ENCODE data around the gene CPPED1. TPM values are rescaled to one million over a fixed set of nuclear protein-coding genes. Genes with fewer than 3 reads are reported as not detected.

Gene CPPED1
- total and polyA plus RNA-seq, 2 donors (not counting 1 experiment from before 2014, with no cell fraction given), result 7.4 to 19.8 TPM

DNA sequence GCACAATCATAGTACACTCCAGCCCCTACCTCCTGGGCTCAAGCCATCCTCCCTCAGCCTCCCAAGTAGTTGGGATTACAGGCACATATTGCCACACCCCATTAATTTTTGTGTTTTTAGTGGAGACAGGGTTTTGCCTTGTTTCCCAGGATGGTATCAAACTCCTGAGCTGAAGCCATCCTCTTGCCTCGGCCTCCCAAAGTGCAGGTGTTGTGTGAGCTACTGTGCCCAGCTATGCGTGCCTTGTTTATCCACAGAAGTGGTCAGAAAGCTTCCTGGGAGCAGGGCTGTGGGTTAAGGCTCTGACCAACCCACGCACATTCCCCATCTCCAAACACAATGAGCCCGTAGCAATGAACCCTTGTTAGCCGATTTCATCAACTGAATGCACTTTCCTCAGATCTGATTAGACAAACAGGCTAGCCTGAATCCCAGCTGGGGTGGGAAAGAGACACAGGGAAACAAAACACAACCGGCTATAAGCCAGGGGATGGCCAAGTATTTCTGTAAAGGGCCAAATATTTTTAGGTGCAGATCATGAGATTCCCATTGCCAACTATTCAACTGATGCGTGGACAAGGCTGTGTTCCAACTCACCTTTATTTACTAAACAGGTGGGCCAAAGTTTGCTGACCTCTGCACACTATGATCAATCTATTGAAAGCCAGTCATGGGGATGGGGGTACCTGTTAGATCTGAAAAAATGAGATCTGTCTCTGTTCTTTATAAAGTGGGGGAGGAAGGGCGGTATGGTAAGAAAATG is 193.6 kb downstream of the CPPED1 start:
- Histone ChIP-seq H2AFZ (ENCODE audit: low read length) (no peak overlapping the region), H3K9me3 (ENCODE audit: control insufficient read depth, insufficient read depth, low read depth, low read length) (no peaks in the 10 kb centered on the region), H3K4me1 (ENCODE audit: control insufficient read depth, extremely low read depth, insufficient read depth, low read length) (no peaks in the 10 kb centered on the region), H3K9ac (ENCODE audit: insufficient read depth, low read length) (no peak overlapping the region), H3K27ac (ENCODE audit: insufficient read depth, low read length) (no peak overlapping the region), H3K79me2 (ENCODE audit: control insufficient read depth, insufficient read depth, low read length) (no peaks in the 10 kb centered on the region), H3K4me2 (ENCODE audit: extremely low read depth, insufficient read depth, low read length) (no peak overlapping the region), H3K4me3 (replicated peaks in 1 of 4; ENCODE audit: control extremely low read depth in 1 of 4, insufficient read depth in 1 of 4, low read depth in 3 of 4, low read length in 4 of 4) (no peak overlapping the region), H3K27me3 (ENCODE audit: control insufficient read depth, insufficient read depth, low read length) (no peaks in the 10 kb centered on the region), H4K20me1 (ENCODE audit: control insufficient read depth, extremely low read depth, insufficient read depth, low read length) (no peaks in the 10 kb centered on the region), H3K36me3 (ENCODE audit: control insufficient read depth, insufficient read depth, low read length) (no peaks in the 10 kb centered on the region)
- TF ChIP-seq EZH2 (IDR thresholded peaks at IDR 0.05; ENCODE audit: low read length, missing control alignments), result no peak
- TF ChIP-seq, protein P1, sequence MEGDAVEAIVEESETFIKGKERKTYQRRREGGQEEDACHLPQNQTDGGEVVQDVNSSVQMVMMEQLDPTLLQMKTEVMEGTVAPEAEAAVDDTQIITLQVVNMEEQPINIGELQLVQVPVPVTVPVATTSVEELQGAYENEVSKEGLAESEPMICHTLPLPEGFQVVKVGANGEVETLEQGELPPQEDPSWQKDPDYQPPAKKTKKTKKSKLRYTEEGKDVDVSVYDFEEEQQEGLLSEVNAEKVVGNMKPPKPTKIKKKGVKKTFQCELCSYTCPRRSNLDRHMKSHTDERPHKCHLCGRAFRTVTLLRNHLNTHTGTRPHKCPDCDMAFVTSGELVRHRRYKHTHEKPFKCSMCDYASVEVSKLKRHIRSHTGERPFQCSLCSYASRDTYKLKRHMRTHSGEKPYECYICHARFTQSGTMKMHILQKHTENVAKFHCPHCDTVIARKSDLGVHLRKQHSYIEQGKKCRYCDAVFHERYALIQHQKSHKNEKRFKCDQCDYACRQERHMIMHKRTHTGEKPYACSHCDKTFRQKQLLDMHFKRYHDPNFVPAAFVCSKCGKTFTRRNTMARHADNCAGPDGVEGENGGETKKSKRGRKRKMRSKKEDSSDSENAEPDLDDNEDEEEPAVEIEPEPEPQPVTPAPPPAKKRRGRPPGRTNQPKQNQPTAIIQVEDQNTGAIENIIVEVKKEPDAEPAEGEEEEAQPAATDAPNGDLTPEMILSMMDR (conservative IDR thresholded peaks at IDR 0.05 in 1 of 2, IDR thresholded peaks at IDR 0.05 in 1 of 2; ENCODE audit: low read depth in 1 of 2, low read length in 2 of 2), result no peak
- DNase-seq (ENCODE audit: low read depth in 2 of 2), result peak in 1 of 2 donors; percentile 73

Other genes starting within 250 kb of the CPPED1 start
- not detected in 2 replicates for gene SHISA9, start 97.7 kb upstream of the CPPED1 start, total RNA-seq
- gene SHISA9, start 97.7 kb upstream of the CPPED1 start, polyA plus RNA-seq, result 0.03 TPM in 1 of 2 replicates, not detected in the other

Measured in fibroblast of lung (primary cell).